Thyroid gland (tissue), 4 donors: Measurements from ENCODE around the gene CTDP1.

Source experiments
- POLR2A ChIP-seq, 2 donors: fragments of 450-650 bp; IDR thresholded peaks; one replicate each; pipeline ENCODE4 v1.6.1; 2017; ENCODE audit warnings: antibody characterized with exemption in 2 of 2, mild to moderate bottlenecking in 2 of 2, moderate library complexity in 1 of 2
- TF ChIP-seq, protein P1 (sequence below), 6 experiments: fragments of 200-600 bp in 3 of 6; fragments of 450-650 bp in 3 of 6; sonication (generic) in 3 of 6; IDR thresholded peaks; one replicate each; pipeline ENCODE4 v1.5.1; 2016 to 2019; ENCODE audit warnings: antibody characterized with exemption in 6 of 6, mild to moderate bottlenecking in 2 of 6, inconsistent platforms in 1 of 6, moderate library complexity in 1 of 6

DNA sequence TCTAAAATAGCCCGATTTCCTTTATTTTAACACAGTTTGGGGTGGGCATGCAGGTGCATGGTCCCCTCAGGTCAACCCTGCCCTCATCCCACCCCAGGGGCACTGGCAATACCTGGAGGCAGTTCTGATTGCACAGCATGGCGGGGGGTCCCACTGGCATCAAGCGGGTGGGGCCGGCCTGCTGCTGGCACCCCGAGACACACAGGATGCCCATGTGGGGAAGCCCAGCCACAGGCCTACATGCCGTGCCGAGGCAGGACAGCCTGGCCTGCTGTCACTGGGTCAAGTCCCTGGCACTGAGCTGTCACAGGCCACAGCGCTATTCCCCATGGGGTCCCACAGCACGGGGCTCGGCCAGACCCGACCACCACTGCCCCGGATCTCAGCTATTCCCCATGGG, 106.2 kb downstream of the CTDP1 start:
- TF ChIP-seq, protein P1, sequence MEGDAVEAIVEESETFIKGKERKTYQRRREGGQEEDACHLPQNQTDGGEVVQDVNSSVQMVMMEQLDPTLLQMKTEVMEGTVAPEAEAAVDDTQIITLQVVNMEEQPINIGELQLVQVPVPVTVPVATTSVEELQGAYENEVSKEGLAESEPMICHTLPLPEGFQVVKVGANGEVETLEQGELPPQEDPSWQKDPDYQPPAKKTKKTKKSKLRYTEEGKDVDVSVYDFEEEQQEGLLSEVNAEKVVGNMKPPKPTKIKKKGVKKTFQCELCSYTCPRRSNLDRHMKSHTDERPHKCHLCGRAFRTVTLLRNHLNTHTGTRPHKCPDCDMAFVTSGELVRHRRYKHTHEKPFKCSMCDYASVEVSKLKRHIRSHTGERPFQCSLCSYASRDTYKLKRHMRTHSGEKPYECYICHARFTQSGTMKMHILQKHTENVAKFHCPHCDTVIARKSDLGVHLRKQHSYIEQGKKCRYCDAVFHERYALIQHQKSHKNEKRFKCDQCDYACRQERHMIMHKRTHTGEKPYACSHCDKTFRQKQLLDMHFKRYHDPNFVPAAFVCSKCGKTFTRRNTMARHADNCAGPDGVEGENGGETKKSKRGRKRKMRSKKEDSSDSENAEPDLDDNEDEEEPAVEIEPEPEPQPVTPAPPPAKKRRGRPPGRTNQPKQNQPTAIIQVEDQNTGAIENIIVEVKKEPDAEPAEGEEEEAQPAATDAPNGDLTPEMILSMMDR (IDR thresholded peaks at IDR 0.05): no peak
- TF ChIP-seq POLR2A (IDR thresholded peaks at IDR 0.05): no peak
